GM21423 (cell line): ENCODE measurements around the gene ANTXR2.
"Not testable (repeated sequence)": the region's sequence is repeated elsewhere in the genome, so short reads cannot be mapped to it uniquely, and the experiment has no call there.

Experiments used
- ATAC-seq: cut with Tn5 transposase; IDR thresholded peaks from one replicate; pipeline ENCODE4 v1.9.1; 2021; ENCODE audit warnings: mild to moderate bottlenecking, moderate library complexity; ENCODE audit not compliant: unreplicated experiment

ANTXR2 gene

GRCh38 chr4:79923281-79923680, 149.7 kb downstream of the ANTXR2 start:
- ATAC-seq: no peak

GRCh38 chr4:79922011-79922410, 151.0 kb downstream of the ANTXR2 start:
- no peak for ATAC-seq

- ATAC-seq: no peak
Observed at GRCh38 chr4:79920163-79920853, 152.7 kb downstream of the ANTXR2 start.

GRCh38 chr4:79918292-79918691, 154.7 kb downstream of the ANTXR2 start:
- no peak for ATAC-seq

- peak; percentile 76 for ATAC-seq
Observed at GRCh38 chr4:79917246-79917645, 155.8 kb downstream of the ANTXR2 start.

GRCh38 chr4:79915246-79915645, 157.8 kb downstream of the ANTXR2 start:
- no peak for ATAC-seq

- ATAC-seq: no peak
Observed at GRCh38 chr4:79913581-79913980, 159.4 kb downstream of the ANTXR2 start.

- ATAC-seq: no peak
Observed at GRCh38 chr4:79907001-79907400, 166.0 kb downstream of the ANTXR2 start.

- ATAC-seq: no peak
Observed at GRCh38 chr4:79906303-79906702, 166.7 kb downstream of the ANTXR2 start.

GRCh38 chr4:79905212-79905611, 167.8 kb downstream of the ANTXR2 start:
- ATAC-seq: no peak

GRCh38 chr4:79904331-79904730, 168.7 kb downstream of the ANTXR2 start:
- ATAC-seq: no peak

- no peak for ATAC-seq
Observed at GRCh38 chr4:79900182-79900581, 172.8 kb downstream of the ANTXR2 start.

- ATAC-seq: no peak
Observed at GRCh38 chr4:79899481-79899880, 173.5 kb downstream of the ANTXR2 start.

GRCh38 chr4:79898055-79898454, 175.0 kb downstream of the ANTXR2 start:
- ATAC-seq: no peak

- ATAC-seq: no peak
Observed at GRCh38 chr4:79897174-79897573, 175.9 kb downstream of the ANTXR2 start.

- no peak for ATAC-seq
Observed at GRCh38 chr4:79893456-79893855, 179.6 kb downstream of the ANTXR2 start.

GRCh38 chr4:79889026-79889425, 184.0 kb downstream of the ANTXR2 start:
- ATAC-seq: not testable (repeated sequence)

- no peak for ATAC-seq
Observed at GRCh38 chr4:79886557-79886956, 186.5 kb downstream of the ANTXR2 start.

- no peak for ATAC-seq
Observed at GRCh38 chr4:79886021-79886420, 187.0 kb downstream of the ANTXR2 start.

GRCh38 chr4:79883290-79883689, 189.7 kb downstream of the ANTXR2 start:
- ATAC-seq: no peak

- no peak for ATAC-seq
Observed at GRCh38 chr4:79882806-79883205, 190.2 kb downstream of the ANTXR2 start.

- no peak for ATAC-seq
Observed at GRCh38 chr4:79881407-79881806, 191.6 kb downstream of the ANTXR2 start.

GRCh38 chr4:79877511-79877910, 195.5 kb downstream of the ANTXR2 start:
- ATAC-seq: no peak
